Measurements from ENCODE around the gene CA5A.
"Not testable (repeated sequence)": the region's sequence is repeated elsewhere in the genome, so short reads cannot be mapped to it uniquely, and the experiment has no call there.

CA5A gene

GRCh38 chr16:87946596-87947347 lies 10.4 kb upstream of the CA5A start:
- DNase-seq: no peak

GRCh38 chr16:87945351-87946042 lies 9.2 kb upstream of the CA5A start:
- peak; percentile 40 for DNase-seq

DNA sequence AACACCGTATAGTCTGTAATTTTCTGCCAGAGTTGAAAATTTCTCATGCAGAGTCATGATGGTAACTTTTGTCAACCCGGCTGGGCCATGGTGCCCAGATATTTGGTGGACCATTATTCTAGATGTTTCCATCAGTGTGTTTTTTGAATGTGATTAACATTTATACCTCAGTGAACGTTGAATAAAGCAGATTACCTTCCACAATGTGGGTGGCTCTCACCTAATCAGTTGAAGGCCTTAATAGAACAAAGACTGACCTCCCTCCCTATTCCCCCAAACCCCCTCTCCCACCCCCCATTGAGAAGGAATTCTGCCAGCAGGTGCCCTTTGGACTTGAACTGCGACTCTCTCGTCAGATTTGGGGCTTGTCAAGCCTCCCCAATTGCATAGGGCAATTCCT lies 6.4 kb upstream of the CA5A start:
- DNase-seq: no peak

DNA sequence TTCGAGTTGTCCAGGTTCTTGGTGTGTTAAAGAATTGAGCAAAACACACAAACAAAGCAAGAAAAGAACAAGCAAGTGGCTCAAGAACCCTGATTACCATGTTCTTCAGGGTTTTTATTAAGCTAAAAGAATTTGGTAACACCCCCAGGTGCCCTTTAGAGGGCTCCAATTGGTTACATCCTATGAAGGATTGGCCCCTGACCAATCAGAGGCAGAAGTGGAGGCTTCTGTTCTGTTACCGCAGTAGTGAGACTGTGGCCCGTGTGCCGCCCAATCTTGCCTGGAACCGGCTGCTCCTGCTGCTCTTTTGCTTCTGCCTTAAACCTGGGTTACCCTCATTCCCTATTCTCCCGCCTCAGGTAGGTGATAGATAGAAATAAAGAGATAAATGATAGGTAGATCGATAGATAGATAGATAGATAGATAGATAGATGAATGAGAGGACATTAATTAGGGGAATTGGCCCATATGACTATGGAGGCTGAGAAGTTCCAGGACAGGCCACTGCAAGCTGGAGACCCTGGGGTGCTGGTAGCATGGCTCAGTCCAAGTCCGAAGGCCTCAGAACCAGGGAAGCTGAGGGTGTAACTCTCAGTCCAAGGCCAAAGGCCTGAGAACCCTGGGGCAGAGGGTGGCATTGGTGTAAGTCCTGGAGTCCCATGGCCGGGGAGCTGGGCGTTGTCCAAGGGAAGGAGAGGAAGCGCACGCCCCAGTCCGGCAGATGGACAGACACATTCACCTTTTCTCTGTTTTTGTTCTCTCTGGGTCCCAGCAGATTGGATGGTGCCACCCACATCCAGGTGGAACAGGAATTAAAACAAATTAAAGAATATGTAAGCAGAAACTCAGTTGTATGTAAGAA lies 3.5 kb upstream of the CA5A start:
- no peak for DNase-seq

DNA sequence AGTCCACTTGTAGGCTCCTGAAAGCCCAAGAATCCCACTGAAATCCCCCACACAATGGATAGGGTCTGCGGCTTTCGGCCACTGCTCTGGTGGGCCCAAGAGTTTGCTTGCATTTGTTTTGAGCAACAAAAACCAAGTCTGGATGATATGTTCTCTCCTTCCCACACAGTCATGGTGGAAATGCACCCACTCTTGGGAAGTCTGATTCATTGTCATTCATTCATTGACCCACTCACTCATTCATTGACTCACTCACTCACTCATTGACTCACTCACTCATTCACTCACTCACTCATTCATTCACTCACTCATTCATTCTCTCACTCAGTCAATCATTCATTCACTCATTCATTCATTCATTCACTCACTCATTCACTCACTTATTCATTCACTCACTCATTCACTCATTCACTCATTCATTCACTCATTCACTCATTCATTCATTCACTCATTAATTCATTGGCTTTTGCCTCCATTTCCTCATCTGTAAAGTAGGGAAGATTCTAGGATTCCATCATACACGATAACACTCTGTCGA lies 2.2 kb upstream of the CA5A start:
- no peak for DNase-seq

DNA sequence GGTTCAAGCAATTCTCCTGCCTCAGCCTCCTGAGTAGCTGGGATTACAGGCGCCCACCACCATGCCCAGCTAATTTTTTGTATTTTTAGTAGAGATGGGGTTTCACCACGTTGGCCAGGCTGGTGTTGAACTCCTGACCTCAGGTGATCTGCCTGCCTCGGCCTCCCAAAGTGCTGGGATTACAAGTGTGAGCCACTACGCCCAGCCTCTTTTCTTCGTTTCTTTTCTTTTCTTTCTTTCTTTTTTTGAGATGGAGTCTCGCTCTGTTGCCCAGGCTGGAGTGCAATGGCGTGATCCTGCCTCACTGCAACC lies 858 bp upstream of the CA5A start:
- not testable (repeated sequence) for DNase-seq

- not testable (repeated sequence) for DNase-seq
These were observed 334 bp downstream of the CA5A start for GRCh38 chr16:87936016-87936374.

DNA sequence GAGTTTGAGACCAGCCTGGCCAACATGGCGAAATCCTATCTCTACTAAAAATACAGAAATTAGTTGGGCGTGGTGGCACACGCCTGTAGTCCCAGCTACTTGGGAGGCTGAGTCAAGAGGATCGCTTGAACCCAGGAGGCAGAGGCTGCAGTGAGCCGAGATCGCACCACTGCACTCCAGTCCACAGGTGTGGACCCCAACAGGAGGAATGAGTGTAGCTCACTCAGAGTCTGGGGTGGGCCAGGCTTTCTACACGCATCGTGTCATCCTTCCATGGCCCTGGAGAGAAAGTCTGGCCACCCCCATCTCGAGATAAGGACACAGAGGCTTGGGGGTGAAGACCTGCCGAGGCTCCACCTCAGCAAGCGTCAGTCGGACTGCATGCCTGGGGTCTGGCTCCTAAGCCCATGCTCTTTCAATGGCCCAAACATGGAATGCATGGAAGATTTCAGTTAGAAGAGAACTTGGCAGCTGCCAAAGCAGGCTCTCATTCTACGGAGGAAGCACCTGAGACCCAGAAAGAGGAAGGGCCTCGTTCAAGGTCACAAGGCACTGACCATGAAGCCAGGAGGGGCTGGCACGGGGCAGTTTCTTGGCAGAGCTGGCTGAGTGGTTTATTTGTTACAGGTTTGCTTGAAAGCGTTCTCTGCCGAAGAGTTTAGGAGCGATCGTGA lies 1.4 kb downstream of the CA5A start:
- not testable (repeated sequence) for DNase-seq

- DNase-seq: no peak
These were observed 3.2 kb downstream of the CA5A start for GRCh38 chr16:87933140-87933495.

- not testable (repeated sequence) for DNase-seq
These were observed 3.7 kb downstream of the CA5A start for GRCh38 chr16:87932475-87933139.

DNA sequence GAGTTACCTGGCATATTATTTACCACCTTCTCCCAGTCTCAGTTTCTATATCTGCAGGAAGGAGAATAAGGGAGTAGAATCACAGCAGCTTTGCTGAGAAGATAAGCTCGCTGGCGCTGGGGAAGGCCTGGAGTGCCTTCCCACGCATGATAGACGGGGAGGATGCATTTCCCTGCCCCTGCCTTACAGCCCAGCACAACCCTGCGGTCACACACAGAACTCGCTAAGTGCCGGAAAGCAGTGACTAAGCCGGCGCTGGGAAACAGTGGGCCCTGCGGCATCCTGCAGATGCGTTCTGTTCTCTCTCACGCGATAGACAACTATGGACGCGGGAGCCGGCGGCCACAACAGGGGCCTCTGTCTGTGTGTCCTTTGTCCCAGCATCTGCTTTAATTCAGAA lies 4.8 kb downstream of the CA5A start:
- DNase-seq: peak; percentile 30

DNA sequence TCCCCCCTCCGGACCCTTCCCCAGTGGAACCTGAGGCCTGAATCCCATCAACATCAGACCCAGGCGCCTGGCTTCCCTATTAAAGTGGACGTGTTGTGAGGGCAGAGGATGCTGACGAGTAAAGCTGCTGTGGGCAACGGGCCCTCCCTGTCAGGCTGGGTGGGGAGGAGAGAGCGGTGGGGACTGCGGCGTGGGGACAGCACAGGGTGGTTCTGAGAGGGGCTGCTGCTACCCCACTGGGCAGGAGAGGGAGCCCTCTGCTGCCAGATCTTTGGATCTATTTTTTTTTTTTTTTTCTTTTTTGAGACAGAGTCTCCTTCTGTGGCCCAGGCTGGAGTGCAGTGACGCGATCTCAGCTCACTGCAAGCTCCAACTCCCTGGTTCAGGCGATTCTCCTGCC lies 5.9 kb downstream of the CA5A start:
- DNase-seq: no peak

DNA sequence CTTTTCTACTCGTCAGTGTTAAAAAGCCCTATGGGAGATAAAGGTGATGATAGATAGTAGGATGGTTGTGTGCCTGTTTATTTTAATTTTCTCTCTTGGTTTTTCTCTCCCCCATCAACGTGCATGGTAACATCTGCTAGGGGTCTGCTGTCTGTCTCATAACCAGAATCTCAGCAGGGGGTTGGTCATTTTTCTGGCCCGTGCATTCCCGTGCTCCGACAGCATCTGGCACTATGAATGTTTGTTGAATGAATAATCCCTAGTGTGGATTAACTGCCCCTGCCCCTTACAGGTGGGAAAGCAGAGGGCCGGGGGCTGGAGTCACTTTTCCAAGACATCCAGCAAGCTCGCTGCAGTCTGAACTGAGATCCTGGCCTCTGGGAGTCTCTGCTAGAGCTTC lies 6.3 kb downstream of the CA5A start:
- no peak for DNase-seq

DNA sequence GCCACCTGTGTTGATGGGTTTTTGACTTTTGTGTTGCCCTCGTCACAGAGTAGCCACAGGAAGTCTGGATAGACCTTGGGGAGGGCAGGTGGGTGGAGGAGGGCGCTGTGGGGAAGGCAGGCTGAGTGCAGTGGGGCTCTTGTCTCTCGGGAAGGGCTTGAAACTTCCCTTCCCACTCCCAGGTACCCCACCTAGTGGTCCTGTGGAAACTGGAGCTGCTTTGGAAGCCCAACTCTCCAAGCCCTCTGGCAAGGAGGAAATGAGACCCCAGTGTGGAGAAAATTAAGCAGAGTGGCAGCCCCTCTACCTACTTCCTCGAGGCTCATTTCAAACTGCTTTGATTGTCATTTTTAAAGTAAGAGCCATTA lies 9.2 kb downstream of the CA5A start:
- DNase-seq: no peak

GRCh38 chr16:87926246-87927194 lies 9.8 kb downstream of the CA5A start:
- peak; percentile 23 for DNase-seq

DNA sequence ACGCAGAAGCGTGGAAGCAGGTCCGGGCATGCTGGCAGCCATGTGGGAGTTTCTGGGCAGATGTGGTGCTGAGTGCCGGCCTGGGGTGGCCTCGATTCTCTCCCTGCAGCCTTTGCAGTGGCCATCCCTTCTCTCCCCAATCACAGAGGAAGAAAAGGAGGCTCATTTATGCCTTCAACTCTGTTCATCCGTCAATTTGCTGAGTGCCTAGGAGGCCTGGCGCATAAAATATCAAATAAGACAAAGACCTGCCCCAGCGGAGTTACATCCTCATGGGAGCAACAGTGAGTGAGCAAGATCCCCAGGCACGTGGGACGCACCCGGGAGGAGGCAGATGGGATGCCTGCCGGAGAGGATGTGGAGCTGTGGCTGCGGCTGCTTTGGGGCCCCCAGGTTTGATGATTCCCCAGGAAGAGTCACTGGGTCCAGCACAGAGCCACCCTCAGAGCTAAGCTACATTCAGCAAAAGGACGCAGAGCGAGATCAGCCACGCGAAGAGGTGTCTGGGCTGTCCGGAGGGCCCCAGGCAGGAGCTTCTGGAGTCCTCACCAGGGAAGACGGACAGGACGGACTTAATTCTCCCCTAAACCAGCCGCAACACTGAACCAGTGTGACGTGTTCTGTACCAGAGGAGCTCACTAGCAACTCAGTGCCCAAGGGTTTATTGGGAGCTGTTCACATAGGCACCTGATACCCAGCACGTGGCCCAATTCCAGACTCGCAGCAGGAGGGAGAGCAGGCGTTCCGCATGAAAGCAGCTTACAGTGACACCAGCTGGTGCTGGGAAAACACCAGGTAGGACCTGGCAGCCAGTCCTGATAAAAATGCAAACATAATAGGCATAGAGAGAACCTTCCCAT lies 11.3 kb downstream of the CA5A start:
- no peak for DNase-seq

DNA sequence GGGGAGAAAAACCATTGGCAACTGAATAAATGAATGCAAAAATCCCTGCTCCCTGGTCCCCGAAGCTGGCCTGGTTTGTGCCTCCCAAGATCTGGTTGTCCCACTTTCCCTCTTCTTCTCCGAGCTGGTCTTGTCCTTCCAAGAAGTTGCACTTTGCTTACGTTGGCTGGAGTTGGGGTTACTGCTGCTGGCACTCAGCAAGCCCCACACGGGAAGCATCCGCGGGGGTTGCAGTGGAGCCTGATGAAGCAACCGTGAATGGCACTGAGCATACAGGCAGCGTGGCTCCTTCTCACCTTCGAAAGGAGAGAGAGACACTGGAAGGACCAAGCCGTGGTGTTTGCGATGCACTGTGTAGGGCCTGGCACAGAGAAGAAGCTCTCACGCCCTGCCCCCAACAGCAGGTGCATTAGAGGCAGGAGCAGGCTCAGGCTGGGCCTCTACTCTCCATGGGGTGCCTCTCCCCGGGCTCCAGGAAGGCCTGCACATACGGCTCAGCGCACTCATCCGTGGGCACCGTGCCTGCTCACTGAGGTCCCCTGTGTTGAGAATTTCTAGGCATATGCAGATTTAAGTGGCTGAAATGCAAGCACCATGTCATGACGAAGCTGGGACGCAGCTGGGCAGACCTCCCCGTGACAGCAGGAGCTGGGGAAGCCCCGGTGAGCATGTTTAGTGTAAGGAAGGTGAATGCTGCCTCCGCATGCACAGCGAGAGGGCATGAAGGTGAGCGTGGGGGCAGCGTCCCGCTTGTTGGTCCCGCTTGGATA lies 12.1 kb downstream of the CA5A start:
- no peak for DNase-seq

GRCh38 chr16:87922250-87922871 lies 14.0 kb downstream of the CA5A start:
- DNase-seq: no peak

GRCh38 chr16:87921236-87921773 lies 15.0 kb downstream of the CA5A start:
- no peak for DNase-seq
